22Rv1 (cell line): ENCODE data around the gene CEP78.

Experiments used
- ZFX ChIP-seq: fragments of 450-650 bp; IDR thresholded peaks from 2 replicates; pipeline ENCODE4 v1.6.1; 2017; ENCODE audit warnings: antibody characterized with exemption, borderline replicate concordance
- TF ChIP-seq, protein P1 (sequence below): fragments of 450-650 bp; IDR thresholded peaks from 2 replicates; pipeline ENCODE4 v1.5.1; 2017; ENCODE audit warnings: mild to moderate bottlenecking

DNA sequence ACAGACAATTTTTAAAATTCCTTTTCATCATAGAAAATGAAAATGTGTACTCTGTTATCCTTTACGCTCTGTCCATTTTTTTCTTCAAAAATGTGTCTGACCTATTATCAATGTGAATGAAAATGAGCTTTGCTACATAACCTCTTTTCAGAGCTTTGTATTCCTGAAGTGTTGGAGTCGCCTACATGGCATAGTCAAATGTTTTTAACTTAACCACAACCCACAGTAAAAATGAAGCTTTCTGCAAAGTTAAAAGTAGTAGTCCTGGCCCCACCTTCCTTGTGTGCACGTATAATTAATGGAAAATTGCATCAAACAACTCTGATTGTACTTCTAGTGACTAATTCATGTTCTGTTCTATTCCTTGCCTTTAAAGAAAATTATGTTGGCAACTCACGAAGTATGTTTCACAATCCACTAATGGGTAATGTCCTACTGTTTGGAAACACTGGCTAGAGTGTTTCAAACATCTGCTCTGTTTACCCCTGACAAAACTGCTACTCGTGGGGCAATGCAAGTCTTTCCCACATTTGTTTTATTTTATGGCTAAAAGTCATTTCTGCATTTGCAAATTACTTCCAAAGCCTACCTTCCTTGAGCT is 42.4 kb downstream of the CEP78 start:
- TF ChIP-seq, protein P1, sequence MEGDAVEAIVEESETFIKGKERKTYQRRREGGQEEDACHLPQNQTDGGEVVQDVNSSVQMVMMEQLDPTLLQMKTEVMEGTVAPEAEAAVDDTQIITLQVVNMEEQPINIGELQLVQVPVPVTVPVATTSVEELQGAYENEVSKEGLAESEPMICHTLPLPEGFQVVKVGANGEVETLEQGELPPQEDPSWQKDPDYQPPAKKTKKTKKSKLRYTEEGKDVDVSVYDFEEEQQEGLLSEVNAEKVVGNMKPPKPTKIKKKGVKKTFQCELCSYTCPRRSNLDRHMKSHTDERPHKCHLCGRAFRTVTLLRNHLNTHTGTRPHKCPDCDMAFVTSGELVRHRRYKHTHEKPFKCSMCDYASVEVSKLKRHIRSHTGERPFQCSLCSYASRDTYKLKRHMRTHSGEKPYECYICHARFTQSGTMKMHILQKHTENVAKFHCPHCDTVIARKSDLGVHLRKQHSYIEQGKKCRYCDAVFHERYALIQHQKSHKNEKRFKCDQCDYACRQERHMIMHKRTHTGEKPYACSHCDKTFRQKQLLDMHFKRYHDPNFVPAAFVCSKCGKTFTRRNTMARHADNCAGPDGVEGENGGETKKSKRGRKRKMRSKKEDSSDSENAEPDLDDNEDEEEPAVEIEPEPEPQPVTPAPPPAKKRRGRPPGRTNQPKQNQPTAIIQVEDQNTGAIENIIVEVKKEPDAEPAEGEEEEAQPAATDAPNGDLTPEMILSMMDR = no peak
- TF ChIP-seq ZFX = no peak
